Esophagus squamous epithelium (tissue), 5 donors: ENCODE measurements around the gene SNX5. TPM values are rescaled to one million over a fixed set of nuclear protein-coding genes. Genes with fewer than 3 reads are reported as not detected.

Source experiments
- DNase-seq: peaks from one replicate; lab custom pipeline; 2025; lab: John Stamatoyannopoulos, UW
- H3K27ac ChIP-seq, 4 donors: fragments of 200-600 bp; sonication (generic); one replicate each; pipeline ENCODE4 v1.5.1; 2016 to 2019; ENCODE audit warnings: mild to moderate bottlenecking in 1 of 4
- H3K27me3 ChIP-seq, 4 donors: fragments of 200-600 bp; sonication (generic); 1 replicate in 3 of 4; 2 replicates in 1 of 4; pipeline versions ENCODE4 v1.5.1 to v1.6.0; 2017 to 2021; ENCODE audit warnings: antibody characterized with exemption in 1 of 4
- H3K36me3 ChIP-seq, 3 donors: fragments of 200-600 bp; sonication (generic); one replicate each; pipeline ENCODE4 v1.5.1; 2016 to 2019
- H3K4me1 ChIP-seq, 3 donors: fragments of 200-600 bp; sonication (generic); one replicate each; pipeline ENCODE4 v1.5.1; 2017 to 2019
- H3K4me3 ChIP-seq, 4 donors: fragments of 200-600 bp; sonication (generic); 1 replicate in 3 of 4; 2 replicates in 1 of 4; pipeline ENCODE4 v1.5.1; 2016 to 2019; ENCODE audit warnings: mild to moderate bottlenecking in 2 of 4, moderate library complexity in 1 of 4
- H3K9me3 ChIP-seq, 3 donors: fragments of 200-600 bp; sonication (generic); one replicate each; pipeline ENCODE4 v1.5.1; 2016 to 2019
- CTCF ChIP-seq, 6 experiments: fragments of 450-650 bp in 4 of 6; fragments of 200-600 bp in 2 of 6; sonication (generic) in 2 of 6; IDR thresholded peaks; one replicate each; pipeline ENCODE4 v1.5.1; 2016 to 2019; ENCODE audit warnings: antibody characterized with exemption in 6 of 6, mild to moderate bottlenecking in 4 of 6, moderate library complexity in 4 of 6
- POLR2A ChIP-seq, 4 donors: fragments of 450-650 bp; IDR thresholded peaks; one replicate each; pipeline ENCODE4 v1.6.1; 2017; ENCODE audit warnings: antibody characterized with exemption in 4 of 4, mild to moderate bottlenecking in 4 of 4, moderate library complexity in 3 of 4
- WGBS, 2 donors: methylation state at CpG; one replicate each; pipeline ENCODE4 v1.1.5; 2018; 5-methylcytosine and 5-hydroxymethylcytosine counted together
- intact Hi-C: fragments of 100-400 bp; cut with DNase I; formaldehyde crosslinking; loops from one replicate; pipeline ENCODE4 v1.15.0; 2022
- total RNA-seq, 4 donors: library from RNA; depleted of rRNA; stranded (reverse); fragments of >200 nt; gene quantifications; one replicate each; pipeline ENCODE4 v1.1.0, GENCODE V29; 2016
- donor health status: DM: yes; HTN: yes; CAD: no.

Gene SNX5
- total RNA-seq, 4 donors from 2014 or later = 43.6 to 137 (median 98.5) TPM

GRCh38 chr20:18005990-18006364 lies 37.4 kb upstream of the SNX5 start:
- intact Hi-C loops = no loop called here
- Histone ChIP-seq H3K27me3 (no peaks in the 10 kb centered on the region), H3K4me3 (no peak overlapping the region), H3K4me1 (peaks cover 6 to 34% (median 13%) of the 10 kb centered on the region in 3 donors), H3K9me3 (no peaks in the 10 kb centered on the region), H3K27ac (peak overlapping the region; percentile 19 to 74 (median 70)), H3K36me3 (no peaks in the 10 kb centered on the region)
- DNase-seq = no peak
- TF ChIP-seq POLR2A (IDR thresholded peaks at IDR 0.05) = no peak
- no peak for TF ChIP-seq CTCF (IDR thresholded peaks at IDR 0.05)
- 57 to 67% methylated on average over 6 of the region's 6 CpGs for WGBS, 2 donors

GRCh38 chr20:18005170-18005989 lies 36.8 kb upstream of the SNX5 start:
- Histone ChIP-seq H3K4me3 (no peak overlapping the region), H3K36me3 (no peaks in the 10 kb centered on the region), H3K27me3 (no peaks in the 10 kb centered on the region), H3K9me3 (no peaks in the 10 kb centered on the region), H3K4me1 (peaks cover 6 to 40% (median 16%) of the 10 kb centered on the region in 3 donors), H3K27ac (peak overlapping the region; percentile 19 to 74 (median 70))
- WGBS, 2 donors = 86% methylated on average over 8 to 16 of the region's 21 CpGs
- intact Hi-C loops = no loop called here
- TF ChIP-seq CTCF (IDR thresholded peaks at IDR 0.05) (no peak), POLR2A (IDR thresholded peaks at IDR 0.05) (no peak)
- no peak for DNase-seq

- intact Hi-C loops = no loop called here
These were observed 35.9 kb upstream of the SNX5 start for GRCh38 chr20:18004384-18005031.

GRCh38 chr20:18003897-18004296 lies 35.3 kb upstream of the SNX5 start:
- H3K27me3 ChIP-seq = no peaks in the 10 kb centered on the region
- intact Hi-C loops = no loop called here
- no peak for DNase-seq
- 77 to 85% methylated on average over 5 of the region's 5 CpGs for whole genome bisulfite sequencing, 2 donors
- peaks cover 6 to 41% (median 16%) of the 10 kb centered on the region in 3 donors for H3K4me1 ChIP-seq
- no peaks in the 10 kb centered on the region for H3K9me3 ChIP-seq
- no peak for TF ChIP-seq POLR2A (IDR thresholded peaks at IDR 0.05)
- H3K36me3 ChIP-seq = no peaks in the 10 kb centered on the region
- peak overlapping the region in 3 of 4 donors; percentile 5 to 74 (median 52) for H3K27ac ChIP-seq
- H3K4me3 ChIP-seq = no peak overlapping the region

More at GRCh38 chr20:18004384-18005031, 35.9 kb upstream of the SNX5 start:
- Histone ChIP-seq H3K4me3 (no peak overlapping the region), H3K36me3 (no peaks in the 10 kb centered on the region), H3K27ac (peak overlapping the region in 3 of 4 donors; percentile 65 to 74 (median 74)), H3K27me3 (no peaks in the 10 kb centered on the region), H3K4me1 (peaks cover 6 to 41% (median 16%) of the 10 kb centered on the region in 3 donors), H3K9me3 (no peaks in the 10 kb centered on the region)
- DNase-seq = no peak
- WGBS, 2 donors = 83 to 90% methylated on average over 6 of the region's 8 CpGs
- TF ChIP-seq CTCF (IDR thresholded peaks at IDR 0.05) (no peak), POLR2A (IDR thresholded peaks at IDR 0.05) (no peak)

- intact Hi-C loops = no loop called here
- H3K4me3 ChIP-seq = no peak overlapping the region
- no peak for DNase-seq
- 48 to 53% methylated on average over 9 to 10 of the region's 10 CpGs for WGBS, 2 donors
- H3K9me3 ChIP-seq = no peaks in the 10 kb centered on the region
- H3K36me3 ChIP-seq = no peaks in the 10 kb centered on the region
- H3K27me3 ChIP-seq = no peaks in the 10 kb centered on the region
- TF ChIP-seq CTCF (IDR thresholded peaks at IDR 0.05) (peak in 2 of 6 experiments; percentile 34 to 44), POLR2A (IDR thresholded peaks at IDR 0.05) (no peak)
- H3K4me1 ChIP-seq = peaks cover 6 to 30% (median 12%) of the 10 kb centered on the region in 3 donors
- H3K27ac ChIP-seq = peak overlapping the region; percentile 35 to 79 (median 76)
These were observed 32.7 kb upstream of the SNX5 start for GRCh38 chr20:18001131-18001921.
